Effector memory CD4-positive, alpha-beta T cell (primary cell): ENCODE data around the gene CYP26C1.

Experiments
- DNase-seq, 3 donors: peaks; one replicate each; pipeline ENCODE4 v3.0.0-alpha.2; 2020
- H3K27ac ChIP-seq: 2 replicates; pipeline ENCODE4 v1.7.0; 2013; ENCODE audit warnings: mild to moderate bottlenecking, low read length, moderate library complexity; ENCODE audit not compliant: insufficient read depth, poor library complexity, severe bottlenecking
- H3K27me3 ChIP-seq: replicated peaks from 2 replicates; pipeline ENCODE4 v1.7.0; 2013; ENCODE audit warnings: mild to moderate bottlenecking, low read length; ENCODE audit not compliant: insufficient read depth, control insufficient read depth, poor library complexity, severe bottlenecking
- H3K36me3 ChIP-seq: 2 replicates; pipeline ENCODE4 v1.7.0; 2013; ENCODE audit warnings: mild to moderate bottlenecking, low read length, moderate library complexity; ENCODE audit not compliant: control insufficient read depth, insufficient read depth
- H3K4me1 ChIP-seq: 2 replicates; pipeline ENCODE4 v1.7.0; 2013; ENCODE audit warnings: low read length, mild to moderate bottlenecking; ENCODE audit not compliant: control insufficient read depth, insufficient read depth, poor library complexity, severe bottlenecking
- H3K4me3 ChIP-seq: 2 replicates; pipeline ENCODE4 v1.7.0; 2013; ENCODE audit warnings: low read length, low read depth, mild to moderate bottlenecking; ENCODE audit not compliant: insufficient read depth, poor library complexity, severe bottlenecking
- H3K9me3 ChIP-seq: 2 replicates; pipeline ENCODE4 v1.7.0; 2013; ENCODE audit warnings: mild to moderate bottlenecking, low read length, moderate library complexity; ENCODE audit not compliant: control insufficient read depth

The CYP26C1 gene

GRCh38 chr10:93077860-93078337 lies 17.3 kb downstream of the CYP26C1 start:
- DNase-seq: no peak
- H3K4me3 ChIP-seq: no peak overlapping the region
- H3K9me3 ChIP-seq: no peaks in the 10 kb centered on the region
- H3K4me1 ChIP-seq: peaks cover 22% of the 10 kb centered on the region
- no peak overlapping the region for H3K27ac ChIP-seq
- H3K36me3 ChIP-seq: no peaks in the 10 kb centered on the region
- H3K27me3 ChIP-seq: peaks cover 33% of the 10 kb centered on the region

- no peaks in the 10 kb centered on the region for H3K9me3 ChIP-seq
- no peak overlapping the region for H3K4me3 ChIP-seq
- H3K27ac ChIP-seq: no peak overlapping the region
- H3K4me1 ChIP-seq: peaks cover 4% of the 10 kb centered on the region
- H3K36me3 ChIP-seq: no peaks in the 10 kb centered on the region
- no peak for DNase-seq
- H3K27me3 ChIP-seq: peaks cover 16% of the 10 kb centered on the region
These were observed 19.2 kb downstream of the CYP26C1 start for GRCh38 chr10:93079663-93080349.

DNA sequence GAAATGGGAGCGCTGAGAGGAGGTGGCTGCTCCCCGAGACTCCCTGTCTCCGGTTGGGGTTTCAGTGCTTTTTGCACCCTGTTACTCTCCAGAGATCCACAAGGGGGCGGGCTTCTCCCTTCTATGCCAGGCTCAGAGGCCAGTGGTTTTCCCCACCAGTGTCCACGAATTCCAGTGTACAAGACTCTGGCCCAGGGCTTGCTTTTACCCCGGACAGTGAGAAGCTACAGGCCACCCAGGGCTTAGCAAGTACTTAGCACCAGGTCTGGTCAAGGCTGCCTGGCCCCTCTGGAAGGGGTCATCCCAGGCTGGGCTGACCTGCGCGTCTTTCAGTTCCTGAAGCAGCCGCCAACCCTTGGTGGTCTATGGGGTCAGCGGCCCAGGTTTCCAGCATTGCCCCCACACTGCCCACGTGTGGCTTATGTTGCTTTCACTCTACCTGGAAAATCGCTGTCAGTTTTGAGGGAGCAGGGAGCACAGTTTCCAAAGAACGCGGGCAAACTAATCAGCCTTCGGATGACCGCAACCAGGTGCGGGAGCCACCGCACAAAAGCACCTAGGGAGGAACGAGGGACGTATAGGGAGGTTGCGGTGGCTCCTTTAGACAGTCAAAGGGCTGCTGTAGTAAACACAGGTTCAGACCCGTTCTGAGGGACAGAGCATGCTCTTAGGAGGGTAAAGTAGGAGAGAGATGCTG lies 19.9 kb downstream of the CYP26C1 start:
- H3K4me1 ChIP-seq: no peaks in the 10 kb centered on the region
- no peaks in the 10 kb centered on the region for H3K9me3 ChIP-seq
- H3K4me3 ChIP-seq: no peak overlapping the region
- peaks cover 13% of the 10 kb centered on the region for H3K27me3 ChIP-seq
- H3K36me3 ChIP-seq: no peaks in the 10 kb centered on the region
- no peak overlapping the region for H3K27ac ChIP-seq
- DNase-seq: peak; percentile 9 to 26 (median 24)

DNA sequence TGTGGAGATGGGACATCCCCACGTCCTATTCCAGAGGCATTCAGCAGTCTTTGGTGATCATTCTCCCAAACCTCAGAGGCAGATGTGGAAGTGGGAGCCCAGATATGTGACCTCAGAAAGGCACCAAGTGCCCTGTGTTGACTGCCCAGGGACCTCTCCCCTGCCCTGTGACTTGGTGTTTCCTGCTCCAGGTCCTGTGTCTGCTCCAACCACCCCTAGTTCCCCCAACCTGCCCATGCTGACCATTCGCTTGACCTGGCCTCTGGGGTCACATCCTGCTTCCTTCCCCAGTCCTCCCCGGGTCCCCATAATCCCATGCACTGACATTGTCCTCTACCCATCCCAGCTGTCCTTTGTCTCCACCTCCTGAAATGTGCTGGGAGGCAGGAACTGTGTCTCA lies 20.7 kb downstream of the CYP26C1 start:
- Histone ChIP-seq H3K4me3 (no peak overlapping the region), H3K27me3 (peaks cover 13% of the 10 kb centered on the region), H3K36me3 (no peaks in the 10 kb centered on the region), H3K4me1 (no peaks in the 10 kb centered on the region), H3K9me3 (no peaks in the 10 kb centered on the region), H3K27ac (no peak overlapping the region)
- no peak for DNase-seq

- Histone ChIP-seq H3K27ac (no peak overlapping the region), H3K4me3 (no peak overlapping the region), H3K4me1 (no peaks in the 10 kb centered on the region), H3K9me3 (no peaks in the 10 kb centered on the region), H3K36me3 (no peaks in the 10 kb centered on the region), H3K27me3 (peaks cover 13% of the 10 kb centered on the region)
- no peak for DNase-seq
These were observed 21.2 kb downstream of the CYP26C1 start for GRCh38 chr10:93081834-93082233.

- Histone ChIP-seq H3K27me3 (peaks cover 13% of the 10 kb centered on the region), H3K36me3 (no peaks in the 10 kb centered on the region), H3K27ac (no peak overlapping the region), H3K4me3 (no peak overlapping the region), H3K9me3 (no peaks in the 10 kb centered on the region), H3K4me1 (no peaks in the 10 kb centered on the region)
- DNase-seq: no peak
These were observed 23.3 kb downstream of the CYP26C1 start for GRCh38 chr10:93083743-93084539.

GRCh38 chr10:93085272-93085859 lies 24.8 kb downstream of the CYP26C1 start:
- Histone ChIP-seq H3K36me3 (no peaks in the 10 kb centered on the region), H3K4me1 (no peaks in the 10 kb centered on the region), H3K27ac (no peak overlapping the region), H3K4me3 (no peak overlapping the region), H3K27me3 (peaks cover 2% of the 10 kb centered on the region), H3K9me3 (no peaks in the 10 kb centered on the region)
- DNase-seq: no peak

GRCh38 chr10:93086289-93086688 lies 25.7 kb downstream of the CYP26C1 start:
- Histone ChIP-seq H3K4me1 (no peaks in the 10 kb centered on the region), H3K27ac (no peak overlapping the region), H3K27me3 (no peaks in the 10 kb centered on the region), H3K36me3 (no peaks in the 10 kb centered on the region), H3K4me3 (no peak overlapping the region), H3K9me3 (no peaks in the 10 kb centered on the region)
- DNase-seq: no peak

- no peaks in the 10 kb centered on the region for H3K9me3 ChIP-seq
- H3K4me3 ChIP-seq: no peak overlapping the region
- H3K27me3 ChIP-seq: no peaks in the 10 kb centered on the region
These were observed 27.2 kb downstream of the CYP26C1 start for GRCh38 chr10:93087846-93088245.

More at GRCh38 chr10:93087846-93088245, 27.2 kb downstream of the CYP26C1 start:
- no peaks in the 10 kb centered on the region for H3K4me1 ChIP-seq
- DNase-seq: no peak
- H3K27ac ChIP-seq: no peak overlapping the region
- no peaks in the 10 kb centered on the region for H3K36me3 ChIP-seq
